ENCODE results near the gene DDX39B.

DNA sequence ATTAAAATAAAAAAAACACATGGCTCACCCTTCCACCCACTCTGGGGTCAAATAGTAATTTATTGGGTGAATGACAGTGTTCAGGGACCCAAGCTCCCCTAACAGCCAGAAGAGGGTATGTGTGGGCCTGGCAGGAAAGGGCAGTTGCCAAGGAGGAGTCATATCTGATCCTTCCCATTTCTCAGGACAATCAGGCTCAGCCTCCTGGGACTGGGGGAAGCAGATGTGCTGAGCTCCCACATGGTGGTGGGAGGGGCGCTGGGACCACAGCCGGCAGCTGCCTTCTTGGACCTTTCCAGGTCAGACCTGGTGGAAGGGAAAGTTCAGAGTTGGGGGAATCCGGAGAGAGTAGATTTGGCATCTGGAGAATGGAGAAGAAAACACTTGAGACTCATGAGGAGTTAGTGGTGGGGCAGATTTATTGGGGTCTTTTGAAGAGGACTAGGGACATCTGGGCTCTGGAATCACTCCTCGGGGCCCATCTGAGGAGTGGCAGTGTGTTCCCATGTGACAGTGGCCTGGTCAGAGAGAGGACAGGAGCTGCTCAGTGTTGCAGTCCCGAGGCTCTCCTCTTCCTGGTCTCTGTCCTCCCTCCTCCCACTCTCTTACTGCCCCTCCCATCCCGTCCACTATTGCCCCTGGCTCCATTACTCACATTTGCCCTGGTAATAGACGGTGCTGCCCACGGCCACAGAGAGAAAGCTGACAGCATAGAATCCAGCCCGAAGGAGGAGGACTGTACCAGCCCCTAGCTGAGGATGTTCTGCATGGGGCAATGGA lies 47.3 kb upstream of the DDX39B start:
- TF ChIP-seq CTCF (IDR thresholded peaks at IDR 0.05) (no peak), POLR2A (IDR thresholded peaks at IDR 0.05) (no peak)
